GM18520 (cell line): ENCODE measurements around the gene ALDH16A1.
"Not testable (repeated sequence)": the region's sequence is repeated elsewhere in the genome, so short reads cannot be mapped to it uniquely, and the experiment has no call there.

Experiments
- ATAC-seq: cut with Tn5 transposase; IDR thresholded peaks from one replicate; pipeline ENCODE4 v1.9.1; 2021; ENCODE audit not compliant: unreplicated experiment

The ALDH16A1 gene

GRCh38 chr19:49439836-49440235 is 13.2 kb upstream of the ALDH16A1 start:
- ATAC-seq = no peak

- no peak for ATAC-seq
Measured at GRCh38 chr19:49440439-49441209, 12.4 kb upstream of the ALDH16A1 start.

- ATAC-seq = no peak
Measured at GRCh38 chr19:49441210-49441959, 11.6 kb upstream of the ALDH16A1 start, which contains the start of gene SLC17A7. Gene SLC17A7 (minus strand): TSS chr19:49441527. CDS start chr19:49441379, 148 bp downstream.

GRCh38 chr19:49441960-49442350 is 11.1 kb upstream of the ALDH16A1 start:
- ATAC-seq = no peak

- no peak for ATAC-seq
Measured at GRCh38 chr19:49442354-49442753, 10.7 kb upstream of the ALDH16A1 start.

- no peak for ATAC-seq
Measured at GRCh38 chr19:49442771-49443365, 10.2 kb upstream of the ALDH16A1 start.

GRCh38 chr19:49443366-49444099 is 9.5 kb upstream of the ALDH16A1 start:
- peak; percentile 66 for ATAC-seq

- ATAC-seq = not testable (repeated sequence)
Measured at GRCh38 chr19:49444100-49444700, 8.8 kb upstream of the ALDH16A1 start.

GRCh38 chr19:49445997-49446396 is 7.0 kb upstream of the ALDH16A1 start:
- ATAC-seq = no peak

- ATAC-seq = no peak
Measured at GRCh38 chr19:49447485-49448431, 5.3 kb upstream of the ALDH16A1 start.

GRCh38 chr19:49448432-49448786 is 4.6 kb upstream of the ALDH16A1 start:
- no peak for ATAC-seq

GRCh38 chr19:49450405-49450804 is 2.6 kb upstream of the ALDH16A1 start:
- no peak for ATAC-seq

- peak; percentile 61 for ATAC-seq
Measured at GRCh38 chr19:49451430-49452181, 1.4 kb upstream of the ALDH16A1 start, which contains the start of gene PIH1D1. Gene PIH1D1 (minus strand): TSS chr19:49451814. CDS start chr19:49451574, 240 bp downstream.

GRCh38 chr19:49453757-49454240 is 774 bp downstream of the ALDH16A1 start:
- ATAC-seq = no peak

GRCh38 chr19:49455773-49456172 is 2.7 kb downstream of the ALDH16A1 start:
- ATAC-seq = no peak

GRCh38 chr19:49456326-49456725 is 3.3 kb downstream of the ALDH16A1 start:
- ATAC-seq = no peak

- no peak for ATAC-seq
Measured at GRCh38 chr19:49458567-49458903, 5.5 kb downstream of the ALDH16A1 start.

GRCh38 chr19:49459388-49459787 is 6.4 kb downstream of the ALDH16A1 start:
- ATAC-seq = no peak

- ATAC-seq = not testable (repeated sequence)
Measured at GRCh38 chr19:49461130-49461529, 8.1 kb downstream of the ALDH16A1 start.
